ENCODE results near the gene PIAS4. TPM values are rescaled to one million over a fixed set of nuclear protein-coding genes. Genes with fewer than 3 reads are reported as not detected.
A peak's percentile ranks its signal among the peaks of the same experiment; 100 is the strongest.

Gene PIAS4
- polyA plus RNA-seq, 1 donor (not counting 4 experiments of a cell fraction or from before 2014, with no cell fraction given): 7.5 TPM

DNA sequence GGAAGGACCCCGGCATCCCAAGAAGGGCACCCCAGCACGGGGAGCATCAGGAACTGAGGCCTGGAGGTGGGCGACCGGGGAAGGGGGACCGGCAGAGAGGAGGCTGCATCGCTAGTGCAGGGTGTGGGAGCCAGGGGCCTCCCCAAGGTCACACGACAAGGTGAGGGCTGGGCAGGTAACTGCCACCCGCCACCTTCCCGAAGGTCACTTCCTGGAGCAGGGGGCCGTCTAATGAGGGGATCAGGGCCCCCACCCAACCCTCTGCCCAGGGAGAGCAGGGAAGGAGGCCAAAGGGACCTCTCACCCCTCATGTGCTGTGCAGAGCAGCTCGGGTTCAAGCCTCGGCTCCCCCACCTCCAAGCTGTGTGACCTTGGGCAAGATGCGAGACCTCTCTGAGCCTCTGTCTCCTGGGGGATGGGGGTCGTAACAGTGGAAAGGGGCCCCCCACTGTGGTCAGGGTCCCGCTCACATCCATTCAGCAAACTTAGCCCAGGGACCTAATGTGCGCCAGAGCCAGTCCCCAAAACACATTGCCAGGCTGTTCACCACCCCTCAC, 53.2 kb downstream of the PIAS4 start:
- H3K79me2 ChIP-seq (ENCODE audit: control insufficient read depth, insufficient read depth, low read length): peaks cover 93% of the 10 kb centered on the region
- peak overlapping the region; percentile 39 to 59 (median 57) for H3K4me3 ChIP-seq (ENCODE audit: control insufficient read depth in 2 of 3, extremely low read depth in 1 of 3, insufficient read depth in 2 of 3, low read depth in 1 of 3, low read length in 3 of 3)
- H3K27me3 ChIP-seq (ENCODE audit: control insufficient read depth, extremely low read depth, insufficient read depth, low read length): no peaks in the 10 kb centered on the region
- peaks cover 10 to 26% of the 10 kb centered on the region in 2 experiments for H3K36me3 ChIP-seq (ENCODE audit: control insufficient read depth in 2 of 2, extremely low read depth in 1 of 2, insufficient read depth in 2 of 2, low read length in 2 of 2)
- FAIRE-seq (no peak), DNase-seq (ENCODE audit: low read depth, low spot score) (no peak)
- no peak overlapping the region for H2AFZ ChIP-seq (ENCODE audit: control insufficient read depth, low read length)
- peaks cover 3% of the 10 kb centered on the region for H3K9me1 ChIP-seq (ENCODE audit: control insufficient read depth, extremely low read depth, insufficient read depth, low read length)
- no peaks in the 10 kb centered on the region for H3K9me3 ChIP-seq (ENCODE audit: control insufficient read depth, low read depth, low read length)
- peak overlapping the region; percentile 87 for H3K27ac ChIP-seq (ENCODE audit: control insufficient read depth, insufficient read depth, low read length)
- peaks cover 38% of the 10 kb centered on the region for H4K20me1 ChIP-seq (ENCODE audit: control insufficient read depth, extremely low read depth, insufficient read depth, low read length)
- H3K4me1 ChIP-seq (ENCODE audit: control insufficient read depth, extremely low read depth, insufficient read depth, low read length): peaks cover 62% of the 10 kb centered on the region
- TF ChIP-seq EZH2 (IDR thresholded peaks at IDR 0.05; ENCODE audit: low read length): no peak
- TF ChIP-seq, protein P1, sequence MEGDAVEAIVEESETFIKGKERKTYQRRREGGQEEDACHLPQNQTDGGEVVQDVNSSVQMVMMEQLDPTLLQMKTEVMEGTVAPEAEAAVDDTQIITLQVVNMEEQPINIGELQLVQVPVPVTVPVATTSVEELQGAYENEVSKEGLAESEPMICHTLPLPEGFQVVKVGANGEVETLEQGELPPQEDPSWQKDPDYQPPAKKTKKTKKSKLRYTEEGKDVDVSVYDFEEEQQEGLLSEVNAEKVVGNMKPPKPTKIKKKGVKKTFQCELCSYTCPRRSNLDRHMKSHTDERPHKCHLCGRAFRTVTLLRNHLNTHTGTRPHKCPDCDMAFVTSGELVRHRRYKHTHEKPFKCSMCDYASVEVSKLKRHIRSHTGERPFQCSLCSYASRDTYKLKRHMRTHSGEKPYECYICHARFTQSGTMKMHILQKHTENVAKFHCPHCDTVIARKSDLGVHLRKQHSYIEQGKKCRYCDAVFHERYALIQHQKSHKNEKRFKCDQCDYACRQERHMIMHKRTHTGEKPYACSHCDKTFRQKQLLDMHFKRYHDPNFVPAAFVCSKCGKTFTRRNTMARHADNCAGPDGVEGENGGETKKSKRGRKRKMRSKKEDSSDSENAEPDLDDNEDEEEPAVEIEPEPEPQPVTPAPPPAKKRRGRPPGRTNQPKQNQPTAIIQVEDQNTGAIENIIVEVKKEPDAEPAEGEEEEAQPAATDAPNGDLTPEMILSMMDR (optimal IDR thresholded peaks at IDR 0.05 in 1 of 3, IDR thresholded peaks at IDR 0.05 in 1 of 3, conservative IDR thresholded peaks at IDR 0.05 in 1 of 3; ENCODE audit: extremely low read depth in 1 of 3, insufficient read depth in 2 of 3, low read length in 3 of 3): no peak
- dilution Hi-C loops (cut with MboI; ENCODE audit: extremely low pct_ligation_motif_present, low sequenced_read_pairs): no loop called here
- peak overlapping the region; percentile 77 for H3K4me2 ChIP-seq (ENCODE audit: control insufficient read depth, extremely low read depth, insufficient read depth, low read depth, low read length)
- peak overlapping the region; percentile 83 for H3K9ac ChIP-seq (ENCODE audit: control insufficient read depth, extremely low read depth, insufficient read depth, low read length)

DNA sequence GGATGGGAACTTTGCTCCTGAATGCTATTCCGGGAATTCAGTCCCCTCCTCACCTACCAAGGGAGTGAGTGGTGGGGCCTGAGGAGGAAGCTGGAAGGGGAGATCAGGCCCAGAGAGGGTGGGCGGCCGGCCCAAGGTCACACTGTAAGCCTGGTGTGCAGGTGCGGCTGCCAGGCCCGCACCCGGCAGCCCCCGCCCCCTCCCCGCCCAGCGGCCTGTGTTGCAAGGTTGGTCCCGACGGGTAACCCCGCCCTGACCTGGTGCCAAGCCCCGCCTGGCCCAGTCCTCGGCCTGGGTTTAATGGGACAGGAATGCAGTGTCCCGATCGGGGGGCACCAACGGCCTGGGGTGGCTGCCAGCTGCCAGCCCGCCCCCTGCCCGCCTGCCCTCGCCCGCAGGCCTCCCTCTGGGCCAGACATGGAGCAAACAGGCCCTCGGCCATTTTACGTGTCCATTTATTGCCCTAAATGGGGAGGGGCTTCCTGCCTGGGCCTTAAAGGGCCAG, 53.7 kb downstream of the PIAS4 start:
- peaks cover 7 to 20% of the 10 kb centered on the region in 2 experiments for H3K36me3 ChIP-seq (ENCODE audit: control insufficient read depth in 2 of 2, extremely low read depth in 1 of 2, insufficient read depth in 2 of 2, low read length in 2 of 2)
- H3K79me2 ChIP-seq (ENCODE audit: control insufficient read depth, insufficient read depth, low read length): peaks cover 87% of the 10 kb centered on the region
- FAIRE-seq: no peak

More for the DNA sequence above, 53.7 kb downstream of the PIAS4 start:
- Histone ChIP-seq H3K9me3 (ENCODE audit: control insufficient read depth, low read depth, low read length) (no peaks in the 10 kb centered on the region), H3K9ac (ENCODE audit: control insufficient read depth, extremely low read depth, insufficient read depth, low read length) (peak overlapping the region; percentile 60), H3K4me3 (ENCODE audit: control insufficient read depth in 2 of 3, extremely low read depth in 1 of 3, insufficient read depth in 2 of 3, low read depth in 1 of 3, low read length in 3 of 3) (peak overlapping the region; percentile 39 to 57 (median 46)), H3K27ac (ENCODE audit: control insufficient read depth, insufficient read depth, low read length) (peak overlapping the region; percentile 43), H4K20me1 (ENCODE audit: control insufficient read depth, extremely low read depth, insufficient read depth, low read length) (peaks cover 34% of the 10 kb centered on the region), H3K4me1 (ENCODE audit: control insufficient read depth, extremely low read depth, insufficient read depth, low read length) (peaks cover 62% of the 10 kb centered on the region), H2AFZ (ENCODE audit: control insufficient read depth, low read length) (no peak overlapping the region), H3K4me2 (ENCODE audit: control insufficient read depth, extremely low read depth, insufficient read depth, low read depth, low read length) (peak overlapping the region; percentile 77), H3K9me1 (ENCODE audit: control insufficient read depth, extremely low read depth, insufficient read depth, low read length) (no peaks in the 10 kb centered on the region), H3K27me3 (ENCODE audit: control insufficient read depth, extremely low read depth, insufficient read depth, low read length) (no peaks in the 10 kb centered on the region)
- TF ChIP-seq, protein P1 (optimal IDR thresholded peaks at IDR 0.05 in 1 of 3, IDR thresholded peaks at IDR 0.05 in 1 of 3, conservative IDR thresholded peaks at IDR 0.05 in 1 of 3; ENCODE audit: extremely low read depth in 1 of 3, insufficient read depth in 2 of 3, low read length in 3 of 3): no peak
- TF ChIP-seq EZH2 (IDR thresholded peaks at IDR 0.05; ENCODE audit: low read length): no peak
- DNase-seq (ENCODE audit: low read depth, low spot score): no peak
- dilution Hi-C loops (cut with MboI; ENCODE audit: extremely low pct_ligation_motif_present, low sequenced_read_pairs): no loop called here
